Measurements from ENCODE around the gene EFNB3. TPM values are rescaled to one million over a fixed set of nuclear protein-coding genes. Genes with fewer than 3 reads are reported as not detected.

EFNB3 gene
- total and polyA plus RNA-seq, 2 experiments from 2014 or later: 70.3 to 72.0 TPM

DNA sequence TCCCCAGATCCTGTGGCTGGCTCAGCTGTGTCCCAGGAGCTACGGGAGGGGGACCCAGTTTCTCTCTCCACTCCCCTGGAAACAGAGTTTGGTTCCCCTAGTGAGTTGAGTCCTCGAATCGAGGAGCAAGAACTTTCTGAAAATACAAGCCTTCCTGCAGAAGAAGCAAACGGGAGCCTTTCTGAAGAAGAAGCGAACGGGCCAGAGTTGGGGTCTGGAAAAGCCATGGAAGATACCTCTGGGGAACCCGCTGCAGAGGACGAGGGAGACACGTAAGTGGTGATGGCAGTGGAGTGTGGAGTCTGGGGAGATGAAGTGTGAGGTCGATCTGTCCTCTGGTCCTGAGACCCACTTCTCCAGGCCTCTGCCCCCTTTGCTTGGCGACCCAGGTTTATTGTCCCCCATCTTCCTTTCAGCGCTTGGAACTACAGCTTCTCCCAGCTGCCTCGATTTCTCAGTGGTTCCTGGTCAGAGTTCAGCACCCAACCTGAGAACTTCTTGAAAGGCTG lies 16.1 kb upstream of the EFNB3 start:
- Histone ChIP-seq H3K36me3 (no peaks in the 10 kb centered on the region), H3K27me3 (no peaks in the 10 kb centered on the region), H3K9me3 (ENCODE audit: low read depth) (no peaks in the 10 kb centered on the region), H3K27ac (peak overlapping the region; percentile 45), H3K4me3 (peak overlapping the region; percentile 58), H3K4me1 (ENCODE audit: low read depth) (peaks cover 15% of the 10 kb centered on the region)
- DNase-seq (ENCODE audit: low read depth in 1 of 2, low spot score in 1 of 2): no peak
- TF ChIP-seq CTCF (IDR thresholded peaks at IDR 0.05; ENCODE audit: low read depth, low read length): no peak

GRCh38 chr17:7695586-7695985 lies 9.4 kb upstream of the EFNB3 start:
- no peaks in the 10 kb centered on the region for H3K9me3 ChIP-seq (ENCODE audit: low read depth)
- no peak overlapping the region for H3K27ac ChIP-seq
- no peaks in the 10 kb centered on the region for H3K4me1 ChIP-seq (ENCODE audit: low read depth)
- H3K27me3 ChIP-seq: no peaks in the 10 kb centered on the region
- no peak for TF ChIP-seq CTCF (IDR thresholded peaks at IDR 0.05; ENCODE audit: low read depth, low read length)
- no peaks in the 10 kb centered on the region for H3K36me3 ChIP-seq
- no peak overlapping the region for H3K4me3 ChIP-seq
- no peak for DNase-seq (ENCODE audit: low read depth in 1 of 2, low spot score in 1 of 2)

DNA sequence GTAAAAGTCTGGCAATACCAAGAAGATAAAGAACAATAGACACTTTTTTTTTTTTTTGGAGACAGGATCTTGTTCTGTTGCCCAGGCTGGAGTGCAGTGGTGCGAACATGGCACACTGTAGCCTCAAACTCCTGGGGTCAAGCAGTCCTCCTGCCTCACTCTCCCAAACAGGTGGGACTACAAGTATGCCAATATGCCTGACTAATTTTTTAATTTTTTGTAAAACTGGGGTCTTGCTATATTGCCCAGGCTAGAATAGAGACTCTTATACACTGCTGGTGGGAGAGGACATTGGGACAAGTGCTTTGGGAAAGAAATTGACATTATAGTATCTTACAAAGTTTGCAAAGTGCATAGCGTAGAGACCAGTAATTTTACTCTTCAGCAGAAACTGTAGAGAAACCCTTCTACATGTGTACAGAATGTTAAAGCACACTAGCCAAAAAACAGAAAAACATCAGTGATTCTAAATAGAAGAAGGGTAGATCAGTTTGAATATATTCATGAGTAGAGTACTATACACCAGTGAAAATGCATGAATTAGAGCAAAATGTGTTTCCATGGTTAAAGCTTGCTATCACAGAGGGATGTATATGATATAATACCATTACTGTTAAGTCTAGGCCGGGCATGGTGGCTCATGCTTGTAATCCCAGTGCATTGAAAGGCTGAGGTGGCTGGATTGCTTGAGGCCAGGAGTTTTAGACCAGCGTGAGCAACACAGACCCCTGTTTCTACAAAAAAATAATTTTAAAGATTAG lies 7.0 kb upstream of the EFNB3 start:
- no peak overlapping the region for H3K4me3 ChIP-seq
- H3K9me3 ChIP-seq (ENCODE audit: low read depth): no peaks in the 10 kb centered on the region
- H3K27ac ChIP-seq: no peak overlapping the region
- DNase-seq (ENCODE audit: low read depth in 1 of 2, low spot score in 1 of 2): no peak
- TF ChIP-seq CTCF (IDR thresholded peaks at IDR 0.05; ENCODE audit: low read depth, low read length): no peak
- no peaks in the 10 kb centered on the region for H3K4me1 ChIP-seq (ENCODE audit: low read depth)
- H3K36me3 ChIP-seq: peaks cover 4% of the 10 kb centered on the region
- no peaks in the 10 kb centered on the region for H3K27me3 ChIP-seq

DNA sequence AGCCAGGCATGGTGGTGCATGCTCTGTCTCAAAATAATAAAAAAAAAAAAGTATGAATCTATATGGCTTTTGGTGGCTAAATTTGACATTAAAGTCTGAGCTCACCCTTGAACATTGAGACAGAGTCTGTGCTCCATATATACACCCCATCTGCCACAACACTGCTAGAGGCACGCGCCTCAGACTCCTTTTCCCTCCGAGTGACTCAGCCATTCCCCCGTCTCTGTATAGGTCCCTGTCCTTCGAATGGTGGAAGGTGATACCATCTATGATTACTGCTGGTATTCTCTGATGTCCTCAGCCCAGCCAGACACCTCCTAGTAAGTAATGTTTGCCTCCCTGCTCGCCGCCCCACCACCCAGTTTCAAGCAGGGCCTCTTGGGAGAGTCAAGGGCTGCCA lies 4.5 kb upstream of the EFNB3 start:
- H3K36me3 ChIP-seq: peaks cover 4% of the 10 kb centered on the region
- DNase-seq (ENCODE audit: low read depth in 1 of 2, low spot score in 1 of 2): no peak
- H3K27ac ChIP-seq: no peak overlapping the region
- no peaks in the 10 kb centered on the region for H3K9me3 ChIP-seq (ENCODE audit: low read depth)
- no peaks in the 10 kb centered on the region for H3K27me3 ChIP-seq
- peaks cover 9% of the 10 kb centered on the region for H3K4me1 ChIP-seq (ENCODE audit: low read depth)
- TF ChIP-seq CTCF (IDR thresholded peaks at IDR 0.05; ENCODE audit: low read depth, low read length): no peak
- no peak overlapping the region for H3K4me3 ChIP-seq

GRCh38 chr17:7701681-7702080 lies 3.3 kb upstream of the EFNB3 start:
- no peaks in the 10 kb centered on the region for H3K27me3 ChIP-seq
- no peak for TF ChIP-seq CTCF (IDR thresholded peaks at IDR 0.05; ENCODE audit: low read depth, low read length)
- DNase-seq (ENCODE audit: low read depth in 1 of 2, low spot score in 1 of 2): no peak
- no peaks in the 10 kb centered on the region for H3K9me3 ChIP-seq (ENCODE audit: low read depth)
- no peak overlapping the region for H3K27ac ChIP-seq
- no peak overlapping the region for H3K4me3 ChIP-seq
- peaks cover 16% of the 10 kb centered on the region for H3K4me1 ChIP-seq (ENCODE audit: low read depth)
- H3K36me3 ChIP-seq: peaks cover 4% of the 10 kb centered on the region

Measured in cardiac muscle cell (in vitro differentiated cells and primary cell).